Measurements from ENCODE around the gene ZNF331. TPM values are rescaled to one million over a fixed set of nuclear protein-coding genes. Genes with fewer than 3 reads are reported as not detected.

The ZNF331 gene
- total and polyA plus RNA-seq, 9 donors, result 8.7 to 16.7 (median 13.9) TPM

- Histone ChIP-seq H3K9me3 (replicated peaks; ENCODE audit: control insufficient read depth, low read depth, low read length) (no peaks in the 10 kb centered on the region), H3K4me1 (ENCODE audit: control insufficient read depth, insufficient read depth, low read length) (no peaks in the 10 kb centered on the region), H3K4me3 (ENCODE audit: low read length) (no peak overlapping the region), H3K27me3 (ENCODE audit: control insufficient read depth, insufficient read depth, low read length) (no peaks in the 10 kb centered on the region), H3K36me3 (ENCODE audit: control insufficient read depth, insufficient read depth, low read length) (no peaks in the 10 kb centered on the region), H3K27ac (ENCODE audit: low read length) (no peak overlapping the region)
- no peak for DNase-seq
- 28% methylated on average over 8 of the region's 14 CpGs for WGBS (ENCODE audit: insufficient coverage)
Measured at GRCh38 chr19:53594811-53595509, 57.0 kb downstream of the ZNF331 start.

GRCh38 chr19:53595510-53595867 is 57.5 kb downstream of the ZNF331 start:
- H3K36me3 ChIP-seq (ENCODE audit: control insufficient read depth, insufficient read depth, low read length), result no peaks in the 10 kb centered on the region
- 65% methylated on average over 9 of the region's 9 CpGs for WGBS (ENCODE audit: insufficient coverage)
- H3K27me3 ChIP-seq (ENCODE audit: control insufficient read depth, insufficient read depth, low read length), result no peaks in the 10 kb centered on the region
- H3K4me1 ChIP-seq (ENCODE audit: control insufficient read depth, insufficient read depth, low read length), result no peaks in the 10 kb centered on the region
- no peak overlapping the region for H3K4me3 ChIP-seq (ENCODE audit: low read length)
- DNase-seq, result no peak
- H3K9me3 ChIP-seq (replicated peaks; ENCODE audit: control insufficient read depth, low read depth, low read length), result no peaks in the 10 kb centered on the region
- no peak overlapping the region for H3K27ac ChIP-seq (ENCODE audit: low read length)

GRCh38 chr19:53596056-53596455 is 58.1 kb downstream of the ZNF331 start:
- 50% methylated on average over 2 of the region's 9 CpGs for WGBS (ENCODE audit: insufficient coverage)
- DNase-seq, result no peak
- Histone ChIP-seq H3K36me3 (ENCODE audit: control insufficient read depth, insufficient read depth, low read length) (no peaks in the 10 kb centered on the region), H3K9me3 (replicated peaks; ENCODE audit: control insufficient read depth, low read depth, low read length) (no peaks in the 10 kb centered on the region), H3K4me1 (ENCODE audit: control insufficient read depth, insufficient read depth, low read length) (no peaks in the 10 kb centered on the region), H3K27me3 (ENCODE audit: control insufficient read depth, insufficient read depth, low read length) (no peaks in the 10 kb centered on the region), H3K4me3 (ENCODE audit: low read length) (no peak overlapping the region), H3K27ac (ENCODE audit: low read length) (no peak overlapping the region)

GRCh38 chr19:53597023-53597422 is 59.1 kb downstream of the ZNF331 start:
- WGBS (ENCODE audit: insufficient coverage), result 85% methylated on average over 8 of the region's 12 CpGs
- Histone ChIP-seq H3K4me3 (ENCODE audit: low read length) (no peak overlapping the region), H3K27ac (ENCODE audit: low read length) (no peak overlapping the region)

GRCh38 chr19:53598361-53598760 is 60.4 kb downstream of the ZNF331 start:
- Histone ChIP-seq H3K4me1 (ENCODE audit: control insufficient read depth, insufficient read depth, low read length) (no peaks in the 10 kb centered on the region), H3K27me3 (ENCODE audit: control insufficient read depth, insufficient read depth, low read length) (no peaks in the 10 kb centered on the region), H3K36me3 (ENCODE audit: control insufficient read depth, insufficient read depth, low read length) (no peaks in the 10 kb centered on the region), H3K27ac (ENCODE audit: low read length) (no peak overlapping the region), H3K9me3 (replicated peaks; ENCODE audit: control insufficient read depth, low read depth, low read length) (no peaks in the 10 kb centered on the region), H3K4me3 (ENCODE audit: low read length) (no peak overlapping the region)
- DNase-seq, result no peak
- 77% methylated on average over 6 of the region's 10 CpGs for WGBS (ENCODE audit: insufficient coverage)

More at GRCh38 chr19:53597023-53597422, 59.1 kb downstream of the ZNF331 start:
- no peak for DNase-seq
- Histone ChIP-seq H3K4me1 (ENCODE audit: control insufficient read depth, insufficient read depth, low read length) (no peaks in the 10 kb centered on the region), H3K36me3 (ENCODE audit: control insufficient read depth, insufficient read depth, low read length) (no peaks in the 10 kb centered on the region), H3K9me3 (replicated peaks; ENCODE audit: control insufficient read depth, low read depth, low read length) (no peaks in the 10 kb centered on the region), H3K27me3 (ENCODE audit: control insufficient read depth, insufficient read depth, low read length) (no peaks in the 10 kb centered on the region)

- peak; percentile 39 for DNase-seq
- H3K4me3 ChIP-seq (ENCODE audit: low read length), result no peak overlapping the region
- WGBS (ENCODE audit: insufficient coverage), result 100% methylated on average over 1 of the region's 4 CpGs
Measured at GRCh38 chr19:53600217-53600616, 62.3 kb downstream of the ZNF331 start.

GRCh38 chr19:53606031-53606430 is 68.1 kb downstream of the ZNF331 start:
- Histone ChIP-seq H3K27ac (ENCODE audit: low read length) (no peak overlapping the region), H3K36me3 (ENCODE audit: control insufficient read depth, insufficient read depth, low read length) (no peaks in the 10 kb centered on the region), H3K9me3 (replicated peaks; ENCODE audit: control insufficient read depth, low read depth, low read length) (no peaks in the 10 kb centered on the region), H3K4me1 (ENCODE audit: control insufficient read depth, insufficient read depth, low read length) (no peaks in the 10 kb centered on the region), H3K27me3 (ENCODE audit: control insufficient read depth, insufficient read depth, low read length) (no peaks in the 10 kb centered on the region), H3K4me3 (ENCODE audit: low read length) (no peak overlapping the region)
- 89% methylated on average over 15 of the region's 15 CpGs for WGBS (ENCODE audit: insufficient coverage)
- no peak for DNase-seq

More at GRCh38 chr19:53600217-53600616, 62.3 kb downstream of the ZNF331 start:
- no peaks in the 10 kb centered on the region for H3K36me3 ChIP-seq (ENCODE audit: control insufficient read depth, insufficient read depth, low read length)
- H3K4me1 ChIP-seq (ENCODE audit: control insufficient read depth, insufficient read depth, low read length), result no peaks in the 10 kb centered on the region
- H3K9me3 ChIP-seq (replicated peaks; ENCODE audit: control insufficient read depth, low read depth, low read length), result no peaks in the 10 kb centered on the region
- no peaks in the 10 kb centered on the region for H3K27me3 ChIP-seq (ENCODE audit: control insufficient read depth, insufficient read depth, low read length)
- H3K27ac ChIP-seq (ENCODE audit: low read length), result peak overlapping the region; percentile 44

- WGBS (ENCODE audit: insufficient coverage), result 78% methylated on average over 8 of the region's 12 CpGs
- H3K27me3 ChIP-seq (ENCODE audit: control insufficient read depth, insufficient read depth, low read length), result no peaks in the 10 kb centered on the region
- H3K9me3 ChIP-seq (replicated peaks; ENCODE audit: control insufficient read depth, low read depth, low read length), result no peaks in the 10 kb centered on the region
- no peak overlapping the region for H3K27ac ChIP-seq (ENCODE audit: low read length)
- DNase-seq, result no peak
- H3K36me3 ChIP-seq (ENCODE audit: control insufficient read depth, insufficient read depth, low read length), result no peaks in the 10 kb centered on the region
- no peaks in the 10 kb centered on the region for H3K4me1 ChIP-seq (ENCODE audit: control insufficient read depth, insufficient read depth, low read length)
- no peak overlapping the region for H3K4me3 ChIP-seq (ENCODE audit: low read length)
Measured at GRCh38 chr19:53608381-53608780, 70.4 kb downstream of the ZNF331 start.

- WGBS (ENCODE audit: insufficient coverage), result 40% methylated on average over 1 of the region's 14 CpGs
- no peaks in the 10 kb centered on the region for H3K36me3 ChIP-seq (ENCODE audit: control insufficient read depth, insufficient read depth, low read length)
- no peaks in the 10 kb centered on the region for H3K27me3 ChIP-seq (ENCODE audit: control insufficient read depth, insufficient read depth, low read length)
- no peak for DNase-seq
- no peaks in the 10 kb centered on the region for H3K9me3 ChIP-seq (replicated peaks; ENCODE audit: control insufficient read depth, low read depth, low read length)
- H3K4me3 ChIP-seq (ENCODE audit: low read length), result no peak overlapping the region
- H3K27ac ChIP-seq (ENCODE audit: low read length), result no peak overlapping the region
- no peaks in the 10 kb centered on the region for H3K4me1 ChIP-seq (ENCODE audit: control insufficient read depth, insufficient read depth, low read length)
Measured at GRCh38 chr19:53612762-53613526, 75.0 kb downstream of the ZNF331 start.

GRCh38 chr19:53621885-53622740 is 84.2 kb downstream of the ZNF331 start:
- Histone ChIP-seq H3K27me3 (ENCODE audit: control insufficient read depth, insufficient read depth, low read length) (no peaks in the 10 kb centered on the region), H3K4me3 (ENCODE audit: low read length) (no peak overlapping the region), H3K36me3 (ENCODE audit: control insufficient read depth, insufficient read depth, low read length) (no peaks in the 10 kb centered on the region), H3K27ac (ENCODE audit: low read length) (peak overlapping the region; percentile 45), H3K4me1 (ENCODE audit: control insufficient read depth, insufficient read depth, low read length) (no peaks in the 10 kb centered on the region), H3K9me3 (replicated peaks; ENCODE audit: control insufficient read depth, low read depth, low read length) (no peaks in the 10 kb centered on the region)
- WGBS (ENCODE audit: insufficient coverage), result 69% methylated on average over 3 of the region's 8 CpGs
- DNase-seq, result no peak

Measured in muscle of leg (tissue), 11 donors.